Astrocyte (in vitro differentiated cells and primary cell): ENCODE data around the gene TIRAP.

Source experiments
- CTCF ChIP-seq: IDR thresholded peaks from 2 replicates; pipeline ENCODE4 v1.5.1; 2011; ENCODE audit warnings: low read depth, mild to moderate bottlenecking, inconsistent platforms, low read length, moderate library complexity; ENCODE audit not compliant: insufficient read depth
- EZH2 ChIP-seq: IDR thresholded peaks from 2 replicates; pipeline ENCODE4 v1.6.1; 2012; ENCODE audit warnings: mild to moderate bottlenecking, low read length, inconsistent platforms; ENCODE audit not compliant: insufficient read depth

- TF ChIP-seq CTCF: no peak
- no peak for TF ChIP-seq EZH2
Measured at GRCh38 chr11:126318574-126319373, 35.9 kb downstream of the TIRAP start.
